NT2/D1 (cell line): ENCODE data around the gene PTX3.

Experiments
- DNase-seq: peaks from one replicate; pipeline ENCODE4 v3.0.0-alpha.2; 2011; ENCODE audit warnings: low read depth, low spot score
- H3K27me3 ChIP-seq: 2 replicates; pipeline ENCODE4 v1.6.0; 2011; ENCODE audit warnings: mild to moderate bottlenecking; ENCODE audit not compliant: insufficient read length, insufficient read depth
- H3K36me3 ChIP-seq: 2 replicates; pipeline ENCODE4 v1.6.1; 2011; ENCODE audit warnings: mild to moderate bottlenecking, low read length, mixed read lengths; ENCODE audit not compliant: insufficient read depth, insufficient read length
- H3K4me1 ChIP-seq: 2 replicates; pipeline ENCODE4 v1.5.1; 2011; ENCODE audit not compliant: insufficient read depth, insufficient read length
- H3K4me3 ChIP-seq: 2 replicates; pipeline ENCODE4 v1.5.1; 2011; ENCODE audit warnings: low read depth; ENCODE audit not compliant: insufficient read length
- H3K9ac ChIP-seq: 2 replicates; pipeline ENCODE4 v1.6.0; 2011; ENCODE audit warnings: low read depth; ENCODE audit not compliant: insufficient read length
- H3K9me3 ChIP-seq: 2 replicates; pipeline ENCODE4 v1.5.1; 2011; ENCODE audit warnings: mild to moderate bottlenecking, low read length; ENCODE audit not compliant: insufficient read depth
- SUZ12 ChIP-seq: IDR thresholded peaks from 2 replicates; pipeline ENCODE4 v1.6.1; 2011; ENCODE audit not compliant: insufficient read length, insufficient read depth; ENCODE audit errors: extremely low read depth
- YY1 ChIP-seq: IDR thresholded peaks from 2 replicates; pipeline ENCODE4 v1.6.1; 2011; ENCODE audit not compliant: insufficient read length, insufficient read depth
- ZNF274 ChIP-seq: IDR thresholded peaks from 2 replicates; pipeline ENCODE4 v1.6.1; 2011; ENCODE audit warnings: mild to moderate bottlenecking, low read depth, low read length

Gene PTX3

GRCh38 chr3:157464321-157464720 is 27.7 kb downstream of the PTX3 start:
- Histone ChIP-seq H3K9ac (no peak overlapping the region), H3K27me3 (no peaks in the 10 kb centered on the region), H3K4me1 (no peaks in the 10 kb centered on the region), H3K9me3 (no peaks in the 10 kb centered on the region), H3K4me3 (no peak overlapping the region), H3K36me3 (no peaks in the 10 kb centered on the region)
- TF ChIP-seq ZNF274 (no peak), SUZ12 (no peak), YY1 (no peak)
- no peak for DNase-seq

- TF ChIP-seq ZNF274 = no peak
- TF ChIP-seq YY1 = no peak
- no peak for TF ChIP-seq SUZ12
- no peaks in the 10 kb centered on the region for H3K4me1 ChIP-seq
- no peak overlapping the region for H3K4me3 ChIP-seq
- no peaks in the 10 kb centered on the region for H3K27me3 ChIP-seq
- H3K9me3 ChIP-seq = no peaks in the 10 kb centered on the region
- no peak overlapping the region for H3K9ac ChIP-seq
- DNase-seq = no peak
- no peaks in the 10 kb centered on the region for H3K36me3 ChIP-seq
Measured at GRCh38 chr3:157465741-157466140, 29.1 kb downstream of the PTX3 start.

GRCh38 chr3:157467200-157467599 is 30.6 kb downstream of the PTX3 start:
- Histone ChIP-seq H3K27me3 (no peaks in the 10 kb centered on the region), H3K4me1 (no peaks in the 10 kb centered on the region), H3K36me3 (no peaks in the 10 kb centered on the region), H3K4me3 (no peak overlapping the region), H3K9ac (no peak overlapping the region), H3K9me3 (no peaks in the 10 kb centered on the region)
- no peak for TF ChIP-seq ZNF274
- TF ChIP-seq YY1 = no peak
- no peak for TF ChIP-seq SUZ12
- no peak for DNase-seq

GRCh38 chr3:157469561-157470294 is 33.1 kb downstream of the PTX3 start:
- Histone ChIP-seq H3K36me3 (no peaks in the 10 kb centered on the region), H3K4me1 (no peaks in the 10 kb centered on the region), H3K9ac (no peak overlapping the region), H3K9me3 (no peaks in the 10 kb centered on the region), H3K4me3 (no peak overlapping the region), H3K27me3 (no peaks in the 10 kb centered on the region)
- TF ChIP-seq SUZ12 = no peak
- TF ChIP-seq YY1 = no peak
- TF ChIP-seq ZNF274 = no peak
- DNase-seq = no peak

- Histone ChIP-seq H3K27me3 (no peaks in the 10 kb centered on the region), H3K4me3 (no peak overlapping the region), H3K9me3 (no peaks in the 10 kb centered on the region), H3K36me3 (no peaks in the 10 kb centered on the region), H3K4me1 (no peaks in the 10 kb centered on the region), H3K9ac (no peak overlapping the region)
- no peak for DNase-seq
- no peak for TF ChIP-seq SUZ12
- TF ChIP-seq ZNF274 = no peak
Measured at GRCh38 chr3:157471064-157471463, 34.4 kb downstream of the PTX3 start.

- H3K27me3 ChIP-seq = no peaks in the 10 kb centered on the region
- TF ChIP-seq SUZ12 (no peak), YY1 (no peak), ZNF274 (no peak)
- H3K9ac ChIP-seq = no peak overlapping the region
- H3K4me3 ChIP-seq = no peak overlapping the region
- H3K9me3 ChIP-seq = no peaks in the 10 kb centered on the region
- no peaks in the 10 kb centered on the region for H3K36me3 ChIP-seq
- DNase-seq = no peak
- no peaks in the 10 kb centered on the region for H3K4me1 ChIP-seq
Measured at GRCh38 chr3:157472648-157473047, 36.0 kb downstream of the PTX3 start.

- Histone ChIP-seq H3K36me3 (no peaks in the 10 kb centered on the region), H3K9ac (no peak overlapping the region), H3K9me3 (no peaks in the 10 kb centered on the region), H3K4me3 (no peak overlapping the region), H3K4me1 (no peaks in the 10 kb centered on the region), H3K27me3 (no peaks in the 10 kb centered on the region)
- TF ChIP-seq SUZ12 = no peak
- no peak for TF ChIP-seq YY1
- TF ChIP-seq ZNF274 = no peak
- DNase-seq = no peak
Measured at GRCh38 chr3:157475921-157476414, 39.3 kb downstream of the PTX3 start.
